A673 (cell line): ENCODE results near the gene GARIN1A.

Experiments
- CTCF ChIP-seq: fragments of 300-800, 200-600 bp; sonication (generic); conservative IDR thresholded peaks from 2 replicates; pipeline ENCODE4 v1.5.1; 2017; ENCODE audit warnings: low read depth, mild to moderate bottlenecking, antibody characterized with exemption, low read length, moderate library complexity, mixed read lengths
- EZH2 ChIP-seq: fragments of 200-600 bp; sonication (generic); IDR thresholded peaks from 2 replicates; pipeline ENCODE4 v1.6.1; 2017; ENCODE audit warnings: borderline replicate concordance, low read depth, mild to moderate bottlenecking, mixed read lengths, antibody characterized with exemption, low read length; ENCODE audit not compliant: poor library complexity, severe bottlenecking

- TF ChIP-seq CTCF: no peak
- TF ChIP-seq EZH2: no peak
Observed at GRCh38 chr7:128692623-128693270, 20.7 kb downstream of the GARIN1A start.
